Measurements from ENCODE around the gene ADAMTSL5. TPM values are rescaled to one million over a fixed set of nuclear protein-coding genes. Genes with fewer than 3 reads are reported as not detected.

The ADAMTSL5 gene
- total and polyA plus RNA-seq, 2 of the 13 experiments (the other 11 are each of a cell fraction or from before 2014, with no cell fraction given): 0.60 to 2.7 TPM

DNA sequence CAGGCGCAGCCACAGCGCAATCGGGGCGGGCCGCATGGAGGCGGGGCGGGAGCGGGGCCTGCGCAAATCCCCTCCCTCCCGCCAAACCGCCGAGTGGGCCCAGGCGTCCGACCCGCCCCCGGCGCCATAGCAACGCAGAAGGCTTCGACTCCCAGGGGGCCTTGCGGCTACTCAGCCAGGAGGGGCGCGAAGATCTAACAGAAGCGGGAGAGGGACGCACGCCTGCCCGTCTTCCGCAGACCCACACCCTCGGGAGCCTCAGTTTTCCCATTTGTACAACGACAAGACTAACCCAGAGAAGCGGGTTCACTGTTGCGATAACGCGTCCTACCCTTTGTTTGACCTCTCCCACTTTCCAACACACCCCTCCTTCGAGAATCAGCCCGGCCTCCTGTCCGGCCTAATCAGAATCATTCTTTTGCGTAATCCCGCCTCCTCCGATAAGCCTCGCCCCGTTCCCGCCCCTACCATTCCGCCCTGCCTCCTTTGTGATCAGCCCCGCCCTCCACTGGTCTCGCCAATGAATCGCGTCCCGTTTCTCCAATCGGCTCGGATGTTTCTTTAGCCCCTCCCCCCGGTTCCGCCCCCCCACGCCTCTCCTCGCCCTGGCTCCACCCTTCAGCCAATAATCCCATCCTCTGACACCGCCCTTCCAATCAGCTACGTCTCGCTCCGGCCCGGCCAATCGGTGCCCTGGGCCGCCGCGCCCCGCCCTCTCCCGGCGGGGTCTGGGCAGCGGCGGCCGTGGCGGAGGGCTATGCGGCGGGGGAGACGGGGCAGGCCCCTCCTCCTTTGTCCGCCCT lies 22.3 kb downstream of the ADAMTSL5 start, which contains the start of gene PCSK4 (continued):
- TF ChIP-seq, protein P1, sequence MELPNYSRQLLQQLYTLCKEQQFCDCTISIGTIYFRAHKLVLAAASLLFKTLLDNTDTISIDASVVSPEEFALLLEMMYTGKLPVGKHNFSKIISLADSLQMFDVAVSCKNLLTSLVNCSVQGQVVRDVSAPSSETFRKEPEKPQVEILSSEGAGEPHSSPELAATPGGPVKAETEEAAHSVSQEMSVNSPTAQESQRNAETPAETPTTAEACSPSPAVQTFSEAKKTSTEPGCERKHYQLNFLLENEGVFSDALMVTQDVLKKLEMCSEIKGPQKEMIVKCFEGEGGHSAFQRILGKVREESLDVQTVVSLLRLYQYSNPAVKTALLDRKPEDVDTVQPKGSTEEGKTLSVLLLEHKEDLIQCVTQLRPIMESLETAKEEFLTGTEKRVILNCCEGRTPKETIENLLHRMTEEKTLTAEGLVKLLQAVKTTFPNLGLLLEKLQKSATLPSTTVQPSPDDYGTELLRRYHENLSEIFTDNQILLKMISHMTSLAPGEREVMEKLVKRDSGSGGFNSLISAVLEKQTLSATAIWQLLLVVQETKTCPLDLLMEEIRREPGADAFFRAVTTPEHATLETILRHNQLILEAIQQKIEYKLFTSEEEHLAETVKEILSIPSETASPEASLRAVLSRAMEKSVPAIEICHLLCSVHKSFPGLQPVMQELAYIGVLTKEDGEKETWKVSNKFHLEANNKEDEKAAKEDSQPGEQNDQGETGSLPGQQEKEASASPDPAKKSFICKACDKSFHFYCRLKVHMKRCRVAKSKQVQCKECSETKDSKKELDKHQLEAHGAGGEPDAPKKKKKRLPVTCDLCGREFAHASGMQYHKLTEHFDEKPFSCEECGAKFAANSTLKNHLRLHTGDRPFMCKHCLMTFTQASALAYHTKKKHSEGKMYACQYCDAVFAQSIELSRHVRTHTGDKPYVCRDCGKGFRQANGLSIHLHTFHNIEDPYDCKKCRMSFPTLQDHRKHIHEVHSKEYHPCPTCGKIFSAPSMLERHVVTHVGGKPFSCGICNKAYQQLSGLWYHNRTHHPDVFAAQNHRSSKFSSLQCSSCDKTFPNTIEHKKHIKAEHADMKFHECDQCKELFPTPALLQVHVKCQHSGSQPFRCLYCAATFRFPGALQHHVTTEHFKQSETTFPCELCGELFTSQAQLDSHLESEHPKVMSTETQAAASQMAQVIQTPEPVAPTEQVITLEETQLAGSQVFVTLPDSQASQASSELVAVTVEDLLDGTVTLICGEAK (IDR thresholded peaks at IDR 0.05): no peak
- TF ChIP-seq, protein P1 (CRISPR knock-in tag; IDR thresholded peaks at IDR 0.05): no peak
- TF ChIP-seq HDAC6 (IDR thresholded peaks at IDR 0.05; ENCODE audit: low read depth, low read length) (no peak), ZNF530 (CRISPR knock-in tag; IDR thresholded peaks at IDR 0.05; ENCODE audit: low read depth) (no peak), RFXANK (CRISPR knock-in tag; IDR thresholded peaks at IDR 0.05) (no peak), ZNF431 (CRISPR knock-in tag; IDR thresholded peaks at IDR 0.05; ENCODE audit: borderline replicate concordance, low read depth) (no peak), SMAD1 (CRISPR knock-in tag; IDR thresholded peaks at IDR 0.05; ENCODE audit: borderline replicate concordance, low read depth) (no peak)
- TF ChIP-seq, protein P2, sequence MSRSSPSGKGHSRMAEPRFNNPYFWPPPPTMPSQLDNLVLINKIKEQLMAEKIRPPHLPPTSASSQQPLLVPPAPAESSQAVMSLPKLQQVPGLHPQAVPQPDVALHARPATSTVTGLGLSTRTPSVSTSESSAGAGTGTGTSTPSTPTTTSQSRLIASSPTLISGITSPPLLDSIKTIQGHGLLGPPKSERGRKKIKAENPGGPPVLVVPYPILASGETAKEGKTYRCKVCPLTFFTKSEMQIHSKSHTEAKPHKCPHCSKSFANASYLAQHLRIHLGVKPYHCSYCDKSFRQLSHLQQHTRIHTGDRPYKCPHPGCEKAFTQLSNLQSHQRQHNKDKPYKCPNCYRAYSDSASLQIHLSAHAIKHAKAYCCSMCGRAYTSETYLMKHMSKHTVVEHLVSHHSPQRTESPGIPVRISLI (CRISPR knock-in tag; IDR thresholded peaks at IDR 0.05; ENCODE audit: borderline replicate concordance): no peak
- TF ChIP-seq, protein P3, sequence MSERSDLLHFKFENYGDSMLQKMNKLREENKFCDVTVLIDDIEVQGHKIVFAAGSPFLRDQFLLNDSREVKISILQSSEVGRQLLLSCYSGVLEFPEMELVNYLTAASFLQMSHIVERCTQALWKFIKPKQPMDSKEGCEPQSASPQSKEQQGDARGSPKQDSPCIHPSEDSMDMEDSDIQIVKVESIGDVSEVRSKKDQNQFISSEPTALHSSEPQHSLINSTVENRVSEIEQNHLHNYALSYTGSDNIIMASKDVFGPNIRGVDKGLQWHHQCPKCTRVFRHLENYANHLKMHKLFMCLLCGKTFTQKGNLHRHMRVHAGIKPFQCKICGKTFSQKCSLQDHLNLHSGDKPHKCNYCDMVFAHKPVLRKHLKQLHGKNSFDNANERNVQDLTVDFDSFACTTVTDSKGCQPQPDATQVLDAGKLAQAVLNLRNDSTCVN (CRISPR knock-in tag; IDR thresholded peaks at IDR 0.05; ENCODE audit: borderline replicate concordance): no peak
- TF ChIP-seq, protein P4, sequence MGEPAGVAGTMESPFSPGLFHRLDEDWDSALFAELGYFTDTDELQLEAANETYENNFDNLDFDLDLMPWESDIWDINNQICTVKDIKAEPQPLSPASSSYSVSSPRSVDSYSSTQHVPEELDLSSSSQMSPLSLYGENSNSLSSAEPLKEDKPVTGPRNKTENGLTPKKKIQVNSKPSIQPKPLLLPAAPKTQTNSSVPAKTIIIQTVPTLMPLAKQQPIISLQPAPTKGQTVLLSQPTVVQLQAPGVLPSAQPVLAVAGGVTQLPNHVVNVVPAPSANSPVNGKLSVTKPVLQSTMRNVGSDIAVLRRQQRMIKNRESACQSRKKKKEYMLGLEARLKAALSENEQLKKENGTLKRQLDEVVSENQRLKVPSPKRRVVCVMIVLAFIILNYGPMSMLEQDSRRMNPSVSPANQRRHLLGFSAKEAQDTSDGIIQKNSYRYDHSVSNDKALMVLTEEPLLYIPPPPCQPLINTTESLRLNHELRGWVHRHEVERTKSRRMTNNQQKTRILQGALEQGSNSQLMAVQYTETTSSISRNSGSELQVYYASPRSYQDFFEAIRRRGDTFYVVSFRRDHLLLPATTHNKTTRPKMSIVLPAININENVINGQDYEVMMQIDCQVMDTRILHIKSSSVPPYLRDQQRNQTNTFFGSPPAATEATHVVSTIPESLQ (CRISPR knock-in tag; conservative IDR thresholded peaks at IDR 0.05): no peak
- TF ChIP-seq, protein P5, sequence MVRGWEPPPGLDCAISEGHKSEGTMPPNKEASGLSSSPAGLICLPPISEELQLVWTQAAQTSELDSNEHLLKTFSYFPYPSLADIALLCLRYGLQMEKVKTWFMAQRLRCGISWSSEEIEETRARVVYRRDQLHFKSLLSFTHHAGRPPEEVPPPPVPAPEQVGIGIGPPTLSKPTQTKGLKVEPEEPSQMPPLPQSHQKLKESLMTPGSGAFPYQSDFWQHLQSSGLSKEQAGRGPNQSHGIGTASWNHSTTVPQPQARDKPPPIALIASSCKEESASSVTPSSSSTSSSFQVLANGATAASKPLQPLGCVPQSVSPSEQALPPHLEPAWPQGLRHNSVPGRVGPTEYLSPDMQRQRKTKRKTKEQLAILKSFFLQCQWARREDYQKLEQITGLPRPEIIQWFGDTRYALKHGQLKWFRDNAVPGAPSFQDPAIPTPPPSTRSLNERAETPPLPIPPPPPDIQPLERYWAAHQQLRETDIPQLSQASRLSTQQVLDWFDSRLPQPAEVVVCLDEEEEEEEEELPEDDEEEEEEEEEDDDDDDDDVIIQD (CRISPR knock-in tag; IDR thresholded peaks at IDR 0.05; ENCODE audit: low read depth): no peak
- TF ChIP-seq, protein P6, sequence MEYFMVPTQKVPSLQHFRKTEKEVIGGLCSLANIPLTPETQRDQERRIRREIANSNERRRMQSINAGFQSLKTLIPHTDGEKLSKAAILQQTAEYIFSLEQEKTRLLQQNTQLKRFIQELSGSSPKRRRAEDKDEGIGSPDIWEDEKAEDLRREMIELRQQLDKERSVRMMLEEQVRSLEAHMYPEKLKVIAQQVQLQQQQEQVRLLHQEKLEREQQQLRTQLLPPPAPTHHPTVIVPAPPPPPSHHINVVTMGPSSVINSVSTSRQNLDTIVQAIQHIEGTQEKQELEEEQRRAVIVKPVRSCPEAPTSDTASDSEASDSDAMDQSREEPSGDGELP (IDR thresholded peaks at IDR 0.05; ENCODE audit: borderline replicate concordance, low read depth): no peak; the same call in 1 of the 2 replicates

Data from HepG2 (cell line).